HTR-8/SVneo (cell line): ENCODE measurements around the gene ZNF827.

ENCODE experiments used
- DNase-seq: peaks from one replicate; pipeline ENCODE4 v3.0.0; 2011; ENCODE audit warnings: low spot score, mixed read lengths; ENCODE audit not compliant: insufficient read length
- FAIRE-seq: peaks from 2 replicates; lab custom pipeline; 2011; peaks lifted over from hg19 to GRCh38; lab: Jason Lieb, UNC

The ZNF827 gene

GRCh38 chr4:145935253-145936141 is 3.1 kb downstream of the ZNF827 start:
- DNase-seq = peak; percentile 22
- FAIRE-seq = no peak

GRCh38 chr4:145934434-145935047 is 4.1 kb downstream of the ZNF827 start:
- FAIRE-seq (no peak), DNase-seq (no peak)

DNA sequence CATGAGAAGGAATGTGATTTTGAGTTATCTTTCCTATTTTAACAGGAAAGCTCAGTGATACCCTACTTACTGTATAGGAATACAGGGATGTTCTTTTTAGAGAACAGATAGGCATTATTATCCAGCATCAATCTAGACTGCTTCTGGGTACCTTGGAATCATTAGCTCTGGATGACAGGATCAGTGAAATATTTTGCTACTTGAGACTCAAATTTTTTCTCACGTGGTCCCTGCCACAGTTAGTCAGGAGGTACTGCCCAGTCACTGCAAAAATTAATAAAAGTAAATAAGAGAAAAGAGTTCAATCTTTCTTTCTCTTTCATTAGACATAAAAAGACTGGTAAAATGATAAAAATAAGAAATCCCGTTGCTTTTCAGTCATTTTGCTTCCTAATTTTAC is 5.5 kb downstream of the ZNF827 start:
- no peak for FAIRE-seq
- DNase-seq = no peak

DNA sequence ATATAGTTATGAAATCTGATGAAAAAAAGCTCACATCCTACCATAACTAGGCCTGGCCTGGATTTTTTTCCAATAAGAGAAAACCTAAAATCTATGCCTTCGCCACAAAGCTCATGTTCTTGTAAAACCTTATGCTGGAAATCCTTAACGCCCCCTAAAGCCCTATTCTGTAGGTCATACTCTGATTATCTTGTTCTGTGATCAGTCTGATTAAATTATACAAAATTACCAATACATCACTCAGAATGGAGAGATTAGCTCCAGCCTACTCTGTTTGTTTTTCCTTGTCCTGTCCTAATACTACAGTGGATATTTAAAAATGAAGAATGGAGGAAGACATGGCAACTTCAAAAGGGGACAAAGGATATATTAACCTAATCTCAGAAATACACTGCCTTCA is 7.2 kb downstream of the ZNF827 start:
- no peak for FAIRE-seq
- no peak for DNase-seq

DNA sequence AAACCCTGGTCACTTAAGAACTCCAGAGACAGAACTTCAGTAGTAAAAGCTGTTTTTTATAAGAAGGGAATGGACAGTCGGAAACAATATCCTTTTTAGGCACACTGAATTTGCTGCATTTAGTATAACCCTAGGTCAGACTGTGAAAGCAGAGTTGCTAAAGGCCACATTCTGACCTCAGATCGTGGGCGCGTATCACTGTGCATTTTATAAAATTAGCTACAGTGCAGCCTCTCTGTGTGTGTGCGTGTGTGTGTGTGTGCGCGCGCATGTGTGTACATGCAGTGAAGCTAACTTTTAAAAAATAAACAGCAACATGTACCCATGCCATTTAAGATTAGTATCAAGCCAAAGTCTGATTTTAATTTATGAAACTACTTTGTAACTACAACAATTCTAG is 8.0 kb downstream of the ZNF827 start:
- DNase-seq (no peak), FAIRE-seq (no peak)

DNA sequence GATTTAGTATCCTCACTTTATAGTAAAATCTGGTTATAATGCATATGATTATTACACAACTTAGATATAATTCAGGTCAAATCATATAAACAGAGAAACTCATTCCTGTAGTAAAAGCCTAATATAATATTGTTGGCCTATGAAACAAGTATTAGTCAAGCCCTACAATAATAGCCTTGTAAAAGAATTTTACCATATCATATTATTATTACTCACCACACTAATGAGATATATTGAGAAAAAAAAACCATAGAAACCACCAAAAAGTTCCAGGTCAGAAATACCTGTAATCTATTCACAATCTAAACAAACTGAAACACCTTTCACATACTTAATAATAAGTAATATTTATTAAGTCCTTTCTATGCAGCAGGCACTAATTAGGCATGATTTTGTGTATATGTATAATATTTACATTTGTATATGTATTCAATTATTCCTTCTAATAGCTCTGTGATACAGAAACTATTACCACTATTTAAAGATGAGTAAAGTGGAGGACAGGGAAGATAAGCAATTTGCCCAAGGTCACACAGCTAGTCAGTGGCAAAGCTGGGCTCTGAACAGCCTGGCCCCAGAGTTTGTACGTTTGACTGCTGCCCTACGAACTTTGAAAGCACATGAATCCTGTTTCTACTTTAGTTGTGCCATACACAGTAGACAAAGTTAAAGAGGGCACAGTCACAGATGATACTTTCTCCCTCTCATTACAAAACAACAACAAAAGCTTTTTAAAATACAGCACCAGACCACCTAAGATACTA is 9.0 kb downstream of the ZNF827 start:
- DNase-seq (no peak), FAIRE-seq (no peak)

- DNase-seq = no peak
- no peak for FAIRE-seq
Observed at GRCh38 chr4:145928748-145929147, 9.9 kb downstream of the ZNF827 start.

GRCh38 chr4:145927030-145927429 is 11.6 kb downstream of the ZNF827 start:
- no peak for DNase-seq
- FAIRE-seq = no peak

GRCh38 chr4:145921231-145921630 is 17.4 kb downstream of the ZNF827 start:
- no peak for DNase-seq
- FAIRE-seq = no peak

- DNase-seq = no peak
- FAIRE-seq = no peak
Observed at GRCh38 chr4:145920205-145920604, 18.4 kb downstream of the ZNF827 start.

DNA sequence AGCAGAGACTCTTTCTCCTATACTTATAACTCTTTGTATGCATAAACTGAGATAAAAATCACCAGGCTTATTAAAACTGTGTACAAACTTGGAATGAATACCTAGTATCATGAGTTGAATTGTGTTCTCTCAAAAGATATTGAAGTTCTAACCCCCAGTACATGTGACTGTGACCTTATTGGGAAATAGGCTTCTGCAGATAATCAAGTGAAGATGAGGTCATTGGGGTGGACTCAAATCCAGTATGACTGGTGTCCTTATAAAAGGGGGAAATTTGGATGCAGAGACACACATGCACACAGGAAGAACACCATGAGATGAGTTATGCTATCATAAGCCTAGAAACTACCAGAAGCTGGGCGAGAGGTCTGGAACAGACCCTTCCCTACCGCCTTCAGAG is 26.2 kb downstream of the ZNF827 start:
- no peak for DNase-seq
- FAIRE-seq = no peak

GRCh38 chr4:145909773-145910172 is 28.9 kb downstream of the ZNF827 start:
- no peak for DNase-seq
- FAIRE-seq = no peak

GRCh38 chr4:145909281-145909715 is 29.3 kb downstream of the ZNF827 start:
- no peak for DNase-seq
- no peak for FAIRE-seq

GRCh38 chr4:145907812-145908211 is 30.8 kb downstream of the ZNF827 start:
- FAIRE-seq = no peak
- DNase-seq = no peak

DNA sequence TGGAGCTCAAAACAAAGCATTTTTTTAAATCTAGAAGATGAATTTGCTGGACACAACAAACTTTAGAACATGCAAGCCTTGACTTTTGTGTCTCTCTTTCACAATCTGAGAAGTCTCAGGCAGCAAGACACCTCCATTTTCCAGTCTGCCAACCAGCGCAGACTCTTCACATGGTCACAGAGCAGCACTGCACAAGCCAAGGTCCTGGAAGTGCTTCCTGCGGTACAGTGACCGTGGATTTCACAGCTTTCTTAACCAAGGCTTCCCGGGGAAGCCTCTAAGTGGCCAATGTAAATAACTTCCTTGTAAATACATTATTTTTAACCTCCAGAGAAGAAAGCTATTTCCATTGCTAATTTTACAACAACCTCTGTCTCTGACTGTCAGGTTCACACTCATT is 31.2 kb downstream of the ZNF827 start:
- no peak for DNase-seq
- FAIRE-seq = no peak

DNA sequence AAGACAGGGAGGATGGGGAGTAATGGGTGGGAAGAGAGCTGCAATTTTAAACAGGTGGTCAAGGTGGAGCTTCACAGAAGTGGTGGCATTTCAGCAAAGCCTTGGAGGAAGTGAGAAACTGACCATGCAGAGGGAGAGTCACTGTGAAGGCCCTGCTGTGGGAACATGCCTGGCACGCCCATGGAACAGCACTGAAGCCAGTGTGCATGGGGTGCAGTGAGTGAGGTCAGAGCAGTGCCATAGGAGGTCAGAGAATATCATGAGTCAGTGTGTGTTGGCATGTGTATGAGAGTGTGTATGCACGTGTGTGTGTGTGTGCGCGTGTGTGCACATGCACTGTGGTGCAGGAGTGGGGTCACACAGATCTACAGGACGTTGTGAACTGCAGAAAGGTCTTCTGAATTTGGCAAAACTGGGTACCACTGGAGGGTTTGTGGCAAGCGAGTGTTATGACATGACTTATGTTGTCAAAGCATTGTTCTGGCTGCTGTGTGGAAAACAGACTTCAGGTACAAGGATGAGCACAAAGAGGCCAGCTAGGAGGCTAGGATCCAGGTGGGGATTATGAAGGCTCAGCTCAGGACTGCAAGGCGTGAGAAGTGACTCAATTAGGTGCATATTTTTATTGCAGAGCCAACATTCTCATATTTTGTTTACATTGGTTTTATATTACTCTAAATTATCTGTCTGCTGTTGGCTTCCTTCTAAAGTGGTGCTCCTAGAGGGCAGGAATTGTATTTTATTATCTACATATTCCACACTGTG is 34.0 kb downstream of the ZNF827 start:
- no peak for DNase-seq
- FAIRE-seq = peak; percentile 26

DNA sequence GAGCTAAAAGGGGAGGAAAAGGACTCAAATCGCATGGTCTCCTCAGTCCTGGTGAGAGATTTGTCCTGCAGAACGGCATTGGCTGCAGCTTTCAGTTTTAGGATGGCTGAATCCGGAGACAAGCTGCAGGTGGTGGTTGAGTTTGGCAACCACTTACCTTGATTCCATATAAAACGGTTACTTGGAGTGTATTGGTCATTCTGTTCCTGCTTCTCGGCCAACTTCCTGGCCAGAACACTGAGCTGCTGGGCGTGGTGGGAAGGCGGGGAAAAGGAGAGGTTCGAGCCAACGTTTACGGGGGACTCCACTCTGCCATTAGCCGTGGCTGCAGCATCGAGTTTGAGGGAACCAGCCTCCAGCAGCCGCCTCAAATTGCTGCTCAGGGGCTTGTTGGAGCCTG is 36.1 kb downstream of the ZNF827 start:
- DNase-seq (no peak), FAIRE-seq (no peak)

DNA sequence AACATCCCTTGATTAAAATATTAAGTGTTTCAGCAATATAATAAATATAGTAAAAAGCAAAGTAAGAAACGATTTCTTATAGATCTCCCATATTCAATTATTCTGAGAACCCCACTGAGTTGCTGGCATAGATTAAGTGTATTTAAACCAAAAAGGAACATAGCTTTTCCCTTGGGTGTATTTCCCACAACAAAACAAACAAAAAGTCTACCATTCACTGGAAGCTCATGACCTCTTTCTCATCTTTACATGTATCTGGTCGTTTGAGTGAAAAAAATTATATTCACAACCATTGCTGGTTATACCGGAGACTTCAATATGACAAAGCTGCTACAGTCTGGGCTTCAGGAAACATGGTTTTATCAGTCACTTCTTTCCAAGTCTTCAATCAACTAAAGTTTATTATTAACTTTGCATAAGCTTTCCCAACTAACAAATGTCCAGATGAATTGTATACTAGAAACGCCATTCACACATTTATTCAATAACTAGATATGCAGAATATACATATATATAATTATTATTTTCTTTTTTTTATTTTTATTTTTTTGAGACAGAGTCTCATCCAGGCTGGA is 38.6 kb downstream of the ZNF827 start:
- DNase-seq (no peak), FAIRE-seq (no peak)

DNA sequence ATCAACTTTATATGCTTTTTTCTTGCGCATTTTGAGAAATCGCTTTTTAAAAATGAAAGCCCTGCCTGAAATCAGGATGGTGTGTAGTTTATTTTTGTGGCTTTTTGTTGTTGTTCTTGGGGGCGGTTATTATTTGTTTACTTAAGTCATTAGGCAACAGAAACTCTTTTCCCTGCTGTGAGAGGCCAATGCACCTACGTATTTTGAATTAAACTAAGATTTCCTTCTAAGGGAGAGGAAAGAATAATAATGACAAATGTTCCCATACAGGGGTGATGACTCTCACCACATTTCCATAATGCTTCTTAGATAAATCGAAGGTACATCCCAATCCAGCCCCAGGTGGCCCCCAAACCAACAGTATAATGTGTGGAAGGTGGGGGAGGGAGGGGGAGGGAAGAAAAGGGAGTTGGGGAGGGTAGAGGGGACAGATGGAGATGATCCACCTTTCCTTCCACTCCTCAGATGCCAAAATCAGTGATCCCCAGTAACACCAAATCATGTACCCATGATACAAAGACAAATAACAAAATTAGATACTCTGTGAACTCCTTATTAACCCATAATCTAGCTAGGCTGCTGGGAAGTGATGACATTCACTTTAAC is 39.6 kb downstream of the ZNF827 start:
- no peak for FAIRE-seq
- DNase-seq = no peak

- FAIRE-seq = no peak
- no peak for DNase-seq
Observed at GRCh38 chr4:145898466-145898865, 40.2 kb downstream of the ZNF827 start.
